HPDE6-E6E7 (cell line): ENCODE data around the gene RPS15.
"Not testable (repeated sequence)": the region's sequence is repeated elsewhere in the genome, so short reads cannot be mapped to it uniquely, and the experiment has no call there.

Source experiments
- DNase-seq: peaks from one replicate; pipeline ENCODE4 v3.0.0; 2011; ENCODE audit warnings: missing footprints; ENCODE audit errors: extremely low spot score

Gene RPS15

DNA sequence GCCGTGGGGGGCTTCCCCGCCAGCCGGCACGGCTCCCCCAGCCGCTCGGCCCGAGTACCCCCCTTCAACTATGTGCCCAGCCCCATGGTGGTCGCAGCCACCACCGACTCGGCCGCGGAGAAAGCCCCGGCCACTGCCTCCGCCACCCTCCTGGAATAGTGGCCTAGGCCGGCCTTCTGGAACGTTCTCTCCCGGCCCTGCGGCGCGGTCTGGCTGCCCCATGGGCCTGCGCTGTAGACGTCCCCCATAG is 31.8 kb downstream of the RPS15 start:
- no peak for DNase-seq

DNA sequence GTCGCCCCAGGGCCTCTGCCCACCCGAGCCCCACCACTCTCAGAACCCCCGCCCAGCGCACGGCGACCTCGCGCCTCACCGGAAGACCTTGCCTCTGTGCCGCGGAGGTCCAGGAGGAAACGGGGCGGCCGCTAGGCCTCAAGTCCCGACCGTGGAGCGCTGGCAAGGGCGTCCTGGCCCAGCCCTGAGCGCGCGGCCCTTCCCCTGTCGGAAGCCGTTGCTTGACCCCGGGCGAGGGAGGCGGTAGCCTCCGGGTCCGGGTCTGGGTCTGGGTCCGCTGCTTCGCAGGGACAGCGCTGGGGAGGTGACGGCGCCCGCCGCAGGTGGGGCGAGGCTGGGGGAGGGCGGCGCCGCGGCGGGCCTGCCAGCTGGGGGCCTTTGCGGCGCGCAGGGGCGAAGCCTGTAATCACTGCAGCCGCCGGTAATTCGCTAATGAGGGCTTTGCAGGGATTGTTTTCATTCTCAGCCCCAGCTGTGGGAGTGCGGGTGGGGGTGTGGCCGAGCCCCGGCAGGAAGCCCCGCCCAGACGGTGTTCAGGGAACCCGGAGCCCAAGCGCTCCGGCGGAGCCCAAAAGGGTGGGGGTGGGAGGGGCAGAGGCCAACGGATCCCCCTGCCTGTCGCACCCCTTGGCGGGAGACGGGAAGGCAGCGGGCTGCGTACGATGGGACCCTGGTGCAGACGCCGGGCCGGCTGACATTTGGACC is 32.3 kb downstream of the RPS15 start:
- DNase-seq: peak; percentile 69

DNA sequence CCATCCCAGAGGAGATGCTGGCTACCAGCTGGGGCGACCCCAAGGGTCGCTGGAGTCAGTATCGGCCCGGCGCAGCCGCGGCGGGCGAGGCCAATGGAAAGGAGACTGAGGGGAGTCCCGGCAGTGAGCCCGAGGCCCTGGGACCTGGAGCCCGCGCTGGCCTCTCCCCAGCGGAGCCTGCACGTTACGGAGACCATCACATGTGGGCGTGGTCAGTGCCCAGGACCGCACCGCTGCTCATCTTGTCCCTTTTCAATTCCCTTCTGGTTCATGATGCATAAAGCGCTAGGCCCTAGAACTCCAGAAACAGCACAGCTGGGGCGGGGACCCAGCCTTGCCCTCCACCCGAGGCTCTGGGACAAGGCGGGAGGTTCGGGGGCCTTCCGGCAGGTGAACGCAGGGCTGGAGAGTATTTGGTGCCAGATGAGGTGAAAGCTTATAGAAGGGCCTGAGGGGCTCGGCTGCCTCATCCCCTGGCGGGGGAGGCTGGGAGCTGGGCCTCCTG is 32.9 kb downstream of the RPS15 start:
- no peak for DNase-seq

DNA sequence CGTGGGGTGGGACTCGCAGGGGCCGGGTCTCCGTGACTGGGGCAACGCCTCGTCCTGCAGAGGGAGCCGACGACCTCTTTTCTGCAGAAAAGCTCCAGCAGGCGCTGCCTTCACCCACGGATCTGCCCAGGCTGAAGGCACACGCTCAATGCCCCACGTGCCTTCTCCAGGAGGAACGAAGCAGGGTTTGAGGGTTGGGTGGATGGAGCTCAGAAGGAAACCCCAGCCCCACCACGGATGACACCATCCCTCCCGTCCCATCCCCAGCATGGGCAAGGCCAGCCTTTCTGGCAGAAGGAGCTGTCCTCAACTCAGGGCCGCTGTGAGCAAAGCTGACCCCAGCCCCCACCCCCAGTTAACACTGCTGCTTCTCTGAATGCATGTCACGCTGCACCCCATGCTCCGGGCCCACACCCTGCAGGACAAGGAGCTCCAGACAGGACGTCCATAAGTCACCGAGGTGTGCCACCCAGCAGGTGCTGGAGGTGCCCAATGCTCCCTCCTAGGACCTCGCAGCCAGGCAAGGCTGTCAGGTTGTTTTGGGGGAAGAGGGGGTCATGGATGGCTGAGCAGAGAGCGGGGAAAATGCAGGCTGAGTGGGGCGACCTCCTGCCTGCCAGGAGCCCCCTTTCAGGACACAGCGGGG is 33.4 kb downstream of the RPS15 start:
- DNase-seq: no peak

DNA sequence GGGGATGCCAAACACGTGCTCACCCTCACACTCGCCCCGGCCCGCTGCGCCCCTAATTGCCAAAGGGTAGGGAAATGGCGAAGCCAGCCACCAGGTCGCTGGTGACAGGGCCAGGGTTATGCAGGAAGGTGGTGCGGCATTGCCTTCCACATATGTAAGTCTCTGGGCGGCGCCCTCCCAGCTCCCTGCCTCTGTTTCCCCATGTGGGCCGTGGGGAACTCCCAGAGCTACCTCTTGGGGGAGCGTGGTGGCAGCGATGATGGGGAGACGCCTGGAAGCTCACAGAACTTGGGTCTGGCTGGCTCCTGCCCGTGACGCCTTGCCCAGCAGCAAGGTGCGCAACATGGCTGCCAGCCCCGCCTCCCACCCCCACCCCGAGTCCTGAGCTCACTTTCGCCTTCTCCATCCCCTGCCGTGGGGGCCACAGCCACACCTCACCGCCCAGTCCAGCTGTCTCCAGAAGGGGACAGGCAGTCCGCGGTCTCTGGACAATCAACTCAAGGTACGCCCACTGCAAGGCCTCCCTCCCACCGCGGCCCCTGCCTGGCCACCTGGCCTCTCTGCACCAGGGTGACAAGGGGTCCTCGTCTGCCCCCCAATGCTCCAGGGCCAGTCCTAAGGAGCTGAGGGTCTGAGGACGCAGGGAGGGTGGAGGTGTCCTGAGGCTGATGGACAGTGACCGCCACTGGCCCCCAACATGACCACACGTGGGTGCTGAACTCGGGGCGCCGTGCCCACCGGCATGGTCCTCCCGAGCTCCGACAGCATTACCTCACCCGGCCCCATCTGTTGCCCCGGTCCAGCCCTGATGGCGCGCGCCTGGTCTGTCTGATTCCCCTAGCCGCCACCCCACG is 34.3 kb downstream of the RPS15 start:
- no peak for DNase-seq

DNA sequence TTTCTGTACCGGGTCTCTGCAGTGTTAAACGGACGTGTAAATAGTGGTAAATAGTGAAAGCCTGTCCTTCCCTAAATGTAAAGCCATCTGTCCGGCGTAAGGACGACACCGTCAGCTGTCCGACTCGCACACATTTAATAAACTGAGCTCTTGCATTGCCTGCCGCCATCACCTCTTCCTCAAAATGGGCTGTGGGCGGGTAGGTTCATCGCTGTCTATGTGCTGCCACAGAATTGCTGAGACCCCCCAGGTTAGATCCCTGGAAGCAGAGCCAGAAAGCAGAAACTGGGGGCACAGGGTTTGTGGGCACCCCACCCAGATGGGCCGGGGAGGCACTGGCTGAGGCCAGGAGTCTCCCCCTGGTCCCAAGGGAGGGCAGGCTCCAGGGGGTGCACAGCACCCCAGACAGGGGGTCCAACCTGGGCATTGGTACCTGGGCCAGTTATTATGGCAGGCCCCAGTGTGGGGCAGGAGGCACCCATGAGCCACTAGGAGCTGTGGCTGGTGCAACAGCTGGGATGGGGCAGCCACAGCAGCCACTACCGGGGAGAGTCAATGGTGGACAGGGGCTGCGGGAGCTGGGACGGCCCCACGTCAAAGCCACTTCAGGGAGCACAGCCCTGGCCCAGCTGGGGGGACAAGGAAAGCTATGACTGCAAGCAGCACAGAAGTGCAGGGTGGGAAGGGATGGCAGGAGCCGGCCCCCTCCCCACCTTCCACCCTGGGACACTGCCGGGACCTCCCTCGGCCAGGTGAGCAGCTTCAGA is 35.1 kb downstream of the RPS15 start:
- DNase-seq: no peak

DNA sequence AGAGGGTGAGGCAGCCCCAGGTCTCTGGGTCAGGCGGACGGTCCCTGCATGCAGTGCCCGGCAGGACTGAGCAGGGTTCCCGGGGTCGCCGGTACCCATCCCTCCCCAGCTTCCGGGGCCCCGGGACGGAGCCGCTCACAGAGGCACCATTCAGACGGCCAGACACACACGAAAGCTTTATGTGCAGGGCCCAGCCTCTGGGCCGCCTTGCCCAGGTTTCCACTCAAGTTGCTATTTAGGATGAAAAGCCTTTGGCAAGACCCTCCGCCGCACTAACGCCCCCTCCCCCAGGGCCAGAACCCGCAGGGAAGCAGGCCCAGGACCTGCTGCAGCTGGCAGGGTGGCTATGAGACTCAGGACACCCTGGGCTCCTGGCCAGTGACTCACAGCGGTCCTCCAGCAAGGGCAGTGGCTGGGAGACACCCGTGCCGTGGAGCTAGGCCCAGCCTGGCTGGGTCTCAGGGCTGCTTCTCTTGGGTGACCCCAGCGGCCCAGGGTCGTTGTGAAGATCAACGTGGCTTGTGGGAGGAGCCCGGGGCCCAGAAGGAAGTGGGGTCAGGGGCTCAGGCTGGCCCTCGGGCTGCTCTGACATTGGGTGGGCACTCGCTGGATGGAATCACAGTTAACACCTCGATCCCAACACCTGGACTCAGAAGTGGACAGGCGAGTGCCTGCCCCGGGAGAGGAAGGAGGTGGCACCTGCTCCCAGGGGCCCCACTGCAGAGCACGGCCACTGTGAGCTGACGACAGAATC is 36.0 kb downstream of the RPS15 start:
- no peak for DNase-seq

DNA sequence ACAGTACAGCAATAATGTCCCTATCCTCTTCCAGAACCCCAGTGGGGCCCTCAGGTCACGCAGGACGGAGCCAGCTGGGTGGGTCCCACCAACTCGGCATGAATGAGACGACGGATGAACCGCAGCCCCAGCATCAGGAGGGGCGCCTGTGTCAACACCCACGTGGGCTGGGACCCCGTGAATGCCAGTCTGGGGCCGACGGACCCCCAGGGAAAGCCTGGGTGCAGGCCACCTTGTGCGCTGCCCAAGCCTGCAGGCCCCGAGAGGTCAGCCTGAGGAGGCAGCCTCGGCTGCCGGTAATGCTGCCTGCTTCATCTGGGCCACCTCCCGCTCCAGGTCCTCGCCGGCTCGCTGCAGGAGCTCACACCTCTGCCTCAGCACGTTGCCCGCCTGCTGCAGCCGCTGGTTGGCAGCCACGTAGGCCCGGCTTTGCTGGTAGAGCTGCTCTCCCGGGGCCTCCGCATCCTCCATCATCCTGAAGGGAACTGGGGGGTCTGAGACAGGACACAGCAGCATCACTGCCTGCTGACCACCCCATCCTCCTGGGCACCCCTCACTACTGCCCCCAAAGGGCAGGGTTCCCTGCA is 36.7 kb downstream of the RPS15 start:
- DNase-seq: no peak

DNA sequence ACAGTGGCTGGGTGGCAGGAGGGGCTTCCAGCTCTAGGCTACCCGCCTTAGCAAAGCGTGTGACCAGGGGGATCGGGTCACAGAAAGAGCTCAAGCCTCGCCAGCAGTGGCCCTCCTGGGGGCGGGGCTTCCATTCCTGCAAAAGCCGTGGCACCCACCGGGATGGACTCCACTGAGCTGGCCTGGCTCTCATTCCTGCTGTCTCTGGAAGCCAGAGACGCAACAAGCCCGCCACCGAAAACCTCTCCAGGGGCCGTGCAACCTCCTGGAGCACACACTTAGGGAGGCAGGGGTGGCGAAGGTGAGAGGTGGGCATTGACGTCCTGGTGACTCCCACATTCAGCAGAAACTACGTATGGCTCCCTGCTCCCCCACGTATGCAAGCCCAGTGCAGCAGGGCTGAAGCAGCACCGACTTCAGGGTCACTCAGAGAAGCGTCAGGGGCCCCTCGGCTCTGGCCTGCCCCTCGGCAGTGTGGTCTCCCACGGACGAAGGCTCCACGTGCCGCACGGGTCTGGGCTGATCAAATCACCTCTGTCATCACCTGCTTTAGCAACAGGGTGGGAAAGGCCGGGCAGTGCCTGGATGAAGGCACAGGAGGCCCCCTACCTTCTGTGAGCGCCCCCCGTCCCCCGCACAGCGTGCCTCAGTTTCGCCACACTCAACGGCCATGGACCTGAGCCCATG is 37.7 kb downstream of the RPS15 start:
- no peak for DNase-seq

DNA sequence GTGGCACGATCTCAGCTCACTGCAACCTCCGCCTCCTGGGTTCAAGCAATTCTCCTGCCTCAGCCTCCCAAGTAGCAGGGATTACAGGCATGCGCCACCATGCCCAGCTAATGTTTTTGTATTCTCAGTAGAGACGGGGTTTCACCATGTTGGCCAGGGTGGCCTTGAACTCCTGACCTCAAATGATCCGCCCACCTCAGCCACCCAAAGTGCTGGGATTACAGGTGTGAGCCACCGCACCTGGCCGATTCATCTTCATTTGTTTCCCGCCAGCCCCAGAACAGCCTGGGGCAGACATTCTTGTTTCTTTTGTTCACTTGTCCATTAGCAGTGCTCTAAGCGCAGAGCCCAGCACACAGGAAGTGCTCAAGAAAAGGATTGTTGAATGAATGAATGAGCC is 38.9 kb downstream of the RPS15 start:
- DNase-seq: not testable (repeated sequence)

DNA sequence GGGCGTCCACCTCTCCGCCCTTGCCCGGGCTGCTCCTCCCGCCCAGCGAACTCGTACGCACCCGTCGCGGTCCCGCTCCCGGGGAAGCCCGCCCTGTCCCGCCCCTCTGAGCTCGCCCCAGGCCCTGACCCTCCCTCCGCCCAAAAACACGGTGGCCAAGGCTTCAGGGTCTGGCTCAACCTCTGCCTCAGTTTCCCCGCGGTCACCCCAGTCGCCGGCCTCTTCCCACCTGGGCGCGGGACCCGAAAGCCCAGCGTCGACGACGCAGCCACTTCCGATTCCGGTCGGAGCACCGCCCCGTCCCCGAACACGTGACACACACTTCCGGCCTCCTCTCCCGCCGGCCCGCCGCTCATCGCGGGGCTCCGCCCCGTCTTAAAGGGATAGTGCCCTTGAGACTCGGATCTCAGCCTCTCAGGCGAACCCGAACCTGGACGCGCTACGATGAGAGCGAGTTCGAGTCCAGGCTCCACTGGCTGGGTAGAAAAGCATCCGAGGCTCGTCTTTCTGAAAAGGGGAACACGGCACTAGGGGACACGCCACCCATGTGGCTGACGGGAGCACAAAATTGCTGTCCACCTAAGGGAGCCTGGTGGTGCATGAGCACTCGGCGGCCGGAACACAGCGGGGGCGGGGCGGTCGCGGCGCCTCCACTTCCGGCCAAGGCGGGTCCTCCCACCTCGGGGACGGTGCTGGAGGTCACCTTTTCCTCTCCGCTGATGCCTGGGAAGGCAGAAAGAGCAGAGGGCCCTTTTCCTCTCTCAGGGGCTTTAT is 40.9 kb downstream of the RPS15 start, which contains the start of gene C19orf25:
Gene C19orf25 (minus strand): TSS at position 282 of the 774 bp plus-strand sequence. CDS start 312 bp downstream, outside the sequence.
- peak; percentile 88 for DNase-seq

DNA sequence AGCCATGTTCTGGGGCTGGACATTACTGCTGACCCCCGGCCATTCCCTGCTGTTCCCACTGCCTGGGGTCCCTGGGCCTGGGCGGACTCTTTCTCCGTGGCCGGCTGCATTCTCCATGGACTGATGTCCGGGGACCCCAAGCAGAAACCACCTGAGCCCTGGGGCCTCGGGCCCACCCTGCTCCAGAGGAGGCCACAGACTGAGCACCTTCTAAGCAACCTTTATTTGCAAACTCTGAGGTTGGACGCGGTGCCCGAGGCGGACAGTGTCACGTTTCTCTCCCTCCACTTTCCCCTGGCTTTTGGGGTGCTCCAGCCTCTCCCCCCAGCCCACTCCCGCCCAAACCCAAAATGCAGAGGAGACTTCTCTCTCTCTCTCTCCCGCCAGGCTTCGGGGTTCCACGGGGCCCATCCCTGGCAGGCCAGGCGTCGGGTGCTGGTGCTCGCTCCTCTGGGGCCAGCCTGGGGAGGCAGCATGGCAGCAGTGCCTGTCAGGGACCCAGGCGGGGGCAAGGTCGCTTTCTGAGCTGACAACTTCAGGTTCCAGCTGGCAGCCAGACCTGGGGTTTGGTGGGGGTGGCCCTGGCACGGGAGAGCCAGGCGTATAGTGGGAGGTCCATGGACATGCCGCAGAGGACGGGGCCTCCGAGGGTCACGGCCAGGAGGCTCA is 43.2 kb downstream of the RPS15 start:
- DNase-seq: no peak

DNA sequence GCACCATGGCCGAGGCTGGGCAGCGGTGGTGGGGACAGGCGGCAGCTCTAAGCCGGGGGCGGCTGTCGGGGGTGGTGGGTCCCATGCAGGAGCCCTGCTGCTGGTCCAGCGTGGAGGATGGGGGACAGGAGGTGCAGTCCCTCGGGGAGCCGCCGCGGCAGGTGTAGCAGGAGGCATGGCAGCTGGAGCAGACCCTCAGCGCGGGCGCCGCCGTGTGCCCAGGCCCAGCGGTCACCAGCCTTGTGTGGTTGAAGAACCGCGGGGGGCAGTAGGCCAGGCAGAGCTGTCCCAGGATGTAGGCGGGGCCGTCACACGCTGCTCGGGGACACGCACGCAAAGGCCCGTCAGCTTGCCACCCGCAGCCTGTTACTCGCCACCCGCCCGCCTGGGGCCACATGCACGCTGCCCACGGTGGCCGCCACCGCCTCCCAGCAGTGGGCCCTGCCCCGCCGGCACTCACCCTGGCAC is 43.7 kb downstream of the RPS15 start:
- DNase-seq: no peak

DNA sequence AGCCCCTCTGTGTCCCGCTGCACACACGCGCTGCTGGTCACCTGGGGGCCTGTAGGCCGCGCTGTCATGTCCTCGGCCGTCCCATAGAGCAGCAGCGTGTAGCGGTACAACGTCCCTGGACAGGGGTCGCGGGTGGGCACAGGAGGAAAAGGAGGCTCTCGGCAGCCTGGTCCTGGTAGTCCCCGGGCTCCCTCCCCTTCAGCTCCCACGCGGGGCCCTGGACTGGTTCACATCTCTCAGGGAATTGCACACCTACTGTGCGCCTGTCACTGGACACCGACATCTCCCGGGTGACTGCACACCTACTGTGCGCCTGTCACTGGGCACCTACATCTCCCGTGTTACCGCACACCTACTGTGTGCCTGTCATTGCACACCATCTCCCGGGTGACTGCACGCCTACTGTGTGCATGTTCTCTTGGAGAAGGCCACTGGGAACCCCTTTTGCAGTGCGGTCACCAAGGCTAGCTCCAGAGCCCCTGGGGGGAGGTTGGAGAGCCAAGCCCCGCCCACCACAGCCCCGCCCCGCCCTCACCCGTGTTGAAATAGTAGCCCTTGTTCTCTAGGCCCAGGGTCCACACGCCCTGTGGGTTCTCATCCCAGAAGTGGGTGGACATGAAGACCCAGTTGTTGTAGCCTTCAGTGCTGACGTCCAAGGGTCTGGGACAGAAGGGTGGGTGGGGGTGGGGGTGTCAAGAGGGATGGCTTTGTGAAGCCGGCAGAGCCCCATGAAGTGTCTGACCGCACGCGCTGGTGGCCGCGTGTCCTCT is 44.4 kb downstream of the RPS15 start:
- no peak for DNase-seq

DNA sequence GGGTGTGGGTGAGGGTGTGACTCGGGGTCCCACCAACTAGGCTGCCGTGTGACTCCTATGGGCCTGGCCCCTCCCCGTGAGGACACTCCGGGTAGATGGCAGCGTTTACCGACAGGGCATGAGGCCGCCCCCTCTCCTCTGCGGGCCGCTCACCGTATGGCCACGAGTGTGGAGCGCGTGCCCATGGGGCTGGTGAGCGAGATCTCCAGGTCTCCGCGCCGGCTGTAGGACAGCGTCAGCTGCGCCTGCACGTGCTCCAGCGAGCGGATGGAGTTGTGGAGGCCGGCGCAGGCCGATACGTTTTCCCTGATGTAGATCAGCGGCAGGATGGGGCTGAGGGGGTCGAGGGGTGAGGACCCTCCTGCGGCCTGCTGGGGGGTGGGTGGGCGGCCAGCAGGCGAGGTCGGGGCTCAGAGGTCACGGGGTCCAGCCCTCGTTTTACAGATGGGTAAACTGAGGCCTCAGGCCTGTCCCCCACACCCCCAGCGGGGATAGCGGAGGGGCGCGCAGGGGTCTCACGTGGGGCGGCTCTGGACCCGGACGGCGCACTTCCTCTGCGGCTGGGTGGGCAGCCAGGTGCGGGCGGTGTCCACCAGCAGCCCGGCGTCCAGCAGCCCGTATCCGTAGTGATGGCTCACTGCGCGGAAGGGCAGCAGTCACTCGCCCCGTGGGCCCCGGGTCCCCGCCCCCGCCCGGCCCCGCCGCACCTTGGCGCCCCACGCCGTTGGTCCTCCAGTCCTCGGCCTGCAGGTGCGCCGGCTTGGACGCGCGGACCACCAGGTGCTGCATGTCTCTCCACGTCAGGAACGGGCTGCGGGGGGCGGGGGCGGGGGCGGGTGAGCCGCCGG is 45.2 kb downstream of the RPS15 start:
- DNase-seq: no peak

DNA sequence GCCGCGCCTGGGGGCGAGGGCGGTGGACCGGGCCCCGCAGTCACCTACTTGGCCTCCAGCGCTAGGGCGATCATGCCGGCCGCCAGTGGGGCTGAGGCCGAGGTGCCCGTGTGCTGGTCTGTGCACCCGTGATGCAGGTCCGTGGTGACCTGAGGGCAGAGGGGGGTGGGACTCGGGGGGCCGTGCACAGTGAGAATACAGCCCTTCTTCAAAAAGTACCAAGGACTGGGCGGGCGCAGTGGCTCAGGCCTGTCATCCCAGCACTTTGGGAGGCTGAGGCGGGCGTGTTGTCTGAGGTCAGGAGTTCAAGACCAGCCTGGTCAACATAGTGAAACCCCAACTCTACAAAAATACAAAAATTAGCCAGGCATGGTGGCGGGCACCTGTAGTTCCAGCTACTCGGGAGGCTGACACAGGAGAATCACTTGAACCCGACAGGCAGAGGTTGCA is 45.8 kb downstream of the RPS15 start:
- no peak for DNase-seq
